ENCODE results near the gene ADAMTS5. TPM values are rescaled to one million over a fixed set of nuclear protein-coding genes. Genes with fewer than 3 reads are reported as not detected.

Gene ADAMTS5
- total RNA-seq, 1 experiment from 2014 or later = 0.05 TPM

DNA sequence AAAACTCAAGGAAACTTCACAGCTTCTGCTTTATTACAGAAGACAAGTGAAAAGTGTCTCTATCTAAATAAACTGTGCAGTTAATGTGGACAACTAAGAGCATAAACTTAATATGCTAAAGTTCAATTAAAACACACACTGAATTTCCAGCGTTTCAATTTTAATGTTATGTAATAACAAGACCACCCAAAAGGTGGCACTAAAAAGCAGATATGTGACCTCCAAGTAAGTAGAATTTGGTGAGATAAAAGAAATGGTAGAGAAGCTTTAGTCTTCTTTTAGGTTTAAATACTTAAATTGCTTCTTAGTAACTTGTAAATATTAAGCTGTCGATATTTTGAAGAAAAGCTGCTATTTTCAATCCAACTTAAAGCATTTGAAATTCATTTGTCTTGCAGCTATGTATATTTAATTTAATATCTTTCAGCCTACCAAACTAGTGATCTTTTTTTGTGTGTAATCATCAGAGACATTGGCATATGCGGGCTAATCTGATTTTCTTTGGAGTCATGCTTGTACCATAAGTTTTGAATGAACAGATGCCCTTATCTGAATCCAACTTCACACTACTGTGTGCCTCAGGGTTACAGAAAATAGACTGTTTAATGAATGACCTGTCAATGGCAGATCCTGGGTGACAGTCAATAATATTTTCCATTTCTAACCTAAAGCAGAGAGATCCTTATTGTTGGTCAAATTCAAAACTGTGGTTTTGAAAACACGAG lies 85.2 kb downstream of the ADAMTS5 start:
- no TSS peak for BruUV-seq (replicated peaks)
- no peak overlapping the region for H3K27ac ChIP-seq (ENCODE audit: low read length)
- ATAC-seq (no peak), DNase-seq (ENCODE audit: low read depth, low spot score) (no peak)
- no peaks in the 10 kb centered on the region for H3K27me3 ChIP-seq (ENCODE audit: control insufficient read depth, insufficient read depth, low read length)
- ChIA-PET CTCF (no interaction called here), POLR2A (no interaction called here)
- no peaks in the 10 kb centered on the region for H3K4me1 ChIP-seq (ENCODE audit: control insufficient read depth, insufficient read depth, low read length)
- no peaks in the 10 kb centered on the region for H3K9me3 ChIP-seq (ENCODE audit: control insufficient read depth, insufficient read depth, low read depth, low read length)
- H3K4me3 ChIP-seq (ENCODE audit: low read depth in 2 of 2, low read length in 2 of 2) = no peak overlapping the region
- intact Hi-C loops (cut with micrococcal nuclease; ENCODE audit: unreplicated experiment) (no loop called here), in situ Hi-C loops (cut with HindIII; ENCODE audit: low pct_unique_long_range_greater_than_20kb, low sequenced_read_pairs) (no loop called here)
- no peaks in the 10 kb centered on the region for H3K36me3 ChIP-seq (ENCODE audit: control insufficient read depth, insufficient read depth, low read length)
- TF ChIP-seq, protein P1, sequence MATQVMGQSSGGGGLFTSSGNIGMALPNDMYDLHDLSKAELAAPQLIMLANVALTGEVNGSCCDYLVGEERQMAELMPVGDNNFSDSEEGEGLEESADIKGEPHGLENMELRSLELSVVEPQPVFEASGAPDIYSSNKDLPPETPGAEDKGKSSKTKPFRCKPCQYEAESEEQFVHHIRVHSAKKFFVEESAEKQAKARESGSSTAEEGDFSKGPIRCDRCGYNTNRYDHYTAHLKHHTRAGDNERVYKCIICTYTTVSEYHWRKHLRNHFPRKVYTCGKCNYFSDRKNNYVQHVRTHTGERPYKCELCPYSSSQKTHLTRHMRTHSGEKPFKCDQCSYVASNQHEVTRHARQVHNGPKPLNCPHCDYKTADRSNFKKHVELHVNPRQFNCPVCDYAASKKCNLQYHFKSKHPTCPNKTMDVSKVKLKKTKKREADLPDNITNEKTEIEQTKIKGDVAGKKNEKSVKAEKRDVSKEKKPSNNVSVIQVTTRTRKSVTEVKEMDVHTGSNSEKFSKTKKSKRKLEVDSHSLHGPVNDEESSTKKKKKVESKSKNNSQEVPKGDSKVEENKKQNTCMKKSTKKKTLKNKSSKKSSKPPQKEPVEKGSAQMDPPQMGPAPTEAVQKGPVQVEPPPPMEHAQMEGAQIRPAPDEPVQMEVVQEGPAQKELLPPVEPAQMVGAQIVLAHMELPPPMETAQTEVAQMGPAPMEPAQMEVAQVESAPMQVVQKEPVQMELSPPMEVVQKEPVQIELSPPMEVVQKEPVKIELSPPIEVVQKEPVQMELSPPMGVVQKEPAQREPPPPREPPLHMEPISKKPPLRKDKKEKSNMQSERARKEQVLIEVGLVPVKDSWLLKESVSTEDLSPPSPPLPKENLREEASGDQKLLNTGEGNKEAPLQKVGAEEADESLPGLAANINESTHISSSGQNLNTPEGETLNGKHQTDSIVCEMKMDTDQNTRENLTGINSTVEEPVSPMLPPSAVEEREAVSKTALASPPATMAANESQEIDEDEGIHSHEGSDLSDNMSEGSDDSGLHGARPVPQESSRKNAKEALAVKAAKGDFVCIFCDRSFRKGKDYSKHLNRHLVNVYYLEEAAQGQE (IDR thresholded peaks at IDR 0.05; ENCODE audit: insufficient read depth in 1 of 2, low read depth in 2 of 2, low read length in 1 of 2) = no peak
- TF ChIP-seq, protein P2, sequence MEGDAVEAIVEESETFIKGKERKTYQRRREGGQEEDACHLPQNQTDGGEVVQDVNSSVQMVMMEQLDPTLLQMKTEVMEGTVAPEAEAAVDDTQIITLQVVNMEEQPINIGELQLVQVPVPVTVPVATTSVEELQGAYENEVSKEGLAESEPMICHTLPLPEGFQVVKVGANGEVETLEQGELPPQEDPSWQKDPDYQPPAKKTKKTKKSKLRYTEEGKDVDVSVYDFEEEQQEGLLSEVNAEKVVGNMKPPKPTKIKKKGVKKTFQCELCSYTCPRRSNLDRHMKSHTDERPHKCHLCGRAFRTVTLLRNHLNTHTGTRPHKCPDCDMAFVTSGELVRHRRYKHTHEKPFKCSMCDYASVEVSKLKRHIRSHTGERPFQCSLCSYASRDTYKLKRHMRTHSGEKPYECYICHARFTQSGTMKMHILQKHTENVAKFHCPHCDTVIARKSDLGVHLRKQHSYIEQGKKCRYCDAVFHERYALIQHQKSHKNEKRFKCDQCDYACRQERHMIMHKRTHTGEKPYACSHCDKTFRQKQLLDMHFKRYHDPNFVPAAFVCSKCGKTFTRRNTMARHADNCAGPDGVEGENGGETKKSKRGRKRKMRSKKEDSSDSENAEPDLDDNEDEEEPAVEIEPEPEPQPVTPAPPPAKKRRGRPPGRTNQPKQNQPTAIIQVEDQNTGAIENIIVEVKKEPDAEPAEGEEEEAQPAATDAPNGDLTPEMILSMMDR (IDR thresholded peaks at IDR 0.05) = peak; percentile 6; the same call in 1 of the 2 replicates
- TF ChIP-seq TCF7L2 (IDR thresholded peaks at IDR 0.05; ENCODE audit: low read depth, low read length) = no peak

DNA sequence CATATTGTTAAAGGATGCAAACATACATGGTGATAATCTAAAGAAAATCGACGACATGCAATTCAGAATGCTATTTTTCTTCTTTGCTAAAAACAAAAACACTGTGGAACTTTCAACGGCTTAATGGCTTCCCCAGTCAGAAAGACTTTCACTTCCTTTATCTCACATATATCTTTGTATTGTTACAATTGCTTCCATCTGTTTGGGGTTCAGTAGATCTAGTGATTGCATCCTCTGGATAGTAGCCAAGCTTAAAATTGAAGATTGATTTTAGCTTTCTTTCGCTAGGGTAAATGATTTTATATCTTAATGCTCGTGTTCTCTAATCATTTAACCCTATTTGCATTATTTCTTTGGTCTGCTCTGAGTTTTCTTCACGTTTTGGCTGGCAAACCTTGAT lies 89.9 kb downstream of the ADAMTS5 start:
- H3K36me3 ChIP-seq (ENCODE audit: control insufficient read depth, insufficient read depth, low read length) = no peaks in the 10 kb centered on the region
- no TSS peak for BruUV-seq (replicated peaks)
- no peak for TF ChIP-seq TCF7L2 (IDR thresholded peaks at IDR 0.05; ENCODE audit: low read depth, low read length)
- TF ChIP-seq POLR2AphosphoS5 (IDR thresholded peaks at IDR 0.05; ENCODE audit: low read depth, low read length) = no peak
- TF ChIP-seq SIN3A (IDR thresholded peaks at IDR 0.05; ENCODE audit: borderline replicate concordance, insufficient read depth, low read depth, low read length) = no peak
- TF ChIP-seq, protein P2 (IDR thresholded peaks at IDR 0.05) = no peak
- TF ChIP-seq, protein P1 (IDR thresholded peaks at IDR 0.05; ENCODE audit: insufficient read depth in 1 of 2, low read depth in 2 of 2, low read length in 1 of 2) = no peak
- ATAC-seq = no peak
- H3K4me3 ChIP-seq (ENCODE audit: low read depth in 2 of 2, low read length in 2 of 2) = no peak overlapping the region
- H3K27ac ChIP-seq (ENCODE audit: low read length) = no peak overlapping the region
- DNase-seq (ENCODE audit: low read depth, low spot score) = no peak
- no peaks in the 10 kb centered on the region for H3K27me3 ChIP-seq (ENCODE audit: control insufficient read depth, insufficient read depth, low read length)
- no peaks in the 10 kb centered on the region for H3K9me3 ChIP-seq (ENCODE audit: control insufficient read depth, insufficient read depth, low read depth, low read length)
- CTCF ChIA-PET = no interaction called here
- intact Hi-C loops (cut with micrococcal nuclease; ENCODE audit: unreplicated experiment) = no loop called here
- POLR2A ChIA-PET = no interaction called here
- H3K4me1 ChIP-seq (ENCODE audit: control insufficient read depth, insufficient read depth, low read length) = no peaks in the 10 kb centered on the region
- in situ Hi-C loops (cut with HindIII; ENCODE audit: low pct_unique_long_range_greater_than_20kb, low sequenced_read_pairs) = no loop called here
